SU-DHL-6 (cell line): ENCODE results near the gene VPS13D.

Source experiments
- H2AFZ ChIP-seq: fragments of 200-600 bp; sonication (generic); 2 replicates; pipeline ENCODE4 v1.6.1; 2014; ENCODE audit warnings: low read depth, mild to moderate bottlenecking, moderate library complexity, mixed read lengths, antibody characterized with exemption, low read length; ENCODE audit not compliant: severe bottlenecking
- H3F3A ChIP-seq: fragments of 200-600 bp; shearing (Covaris generic); 2 replicates; pipeline ENCODE4 v1.6.0; 2016; ENCODE audit warnings: antibody characterized with exemption, mild to moderate bottlenecking; ENCODE audit not compliant: insufficient read depth
- H3K27ac ChIP-seq: fragments of 200-600 bp; sonication (generic); 2 replicates; pipeline ENCODE4 v1.5.1; 2016; ENCODE audit warnings: low read depth, mild to moderate bottlenecking, low read length, moderate library complexity, mixed read lengths
- H3K27me3 ChIP-seq: fragments of 200-600 bp; sonication (generic), shearing (Covaris generic); 2 replicates; pipeline ENCODE4 v1.6.0; 2014; ENCODE audit warnings: mild to moderate bottlenecking, low read length
- H3K36me3 ChIP-seq: fragments of 200-600 bp; sonication (generic); 2 replicates; pipeline ENCODE4 v1.6.1; 2014; ENCODE audit warnings: mild to moderate bottlenecking, low read length, mixed read lengths
- H3K4me2 ChIP-seq: fragments of 300-600, 200-600 bp; shearing (Covaris generic), sonication (generic); 2 replicates; pipeline ENCODE4 v1.6.0; 2014; ENCODE audit warnings: low read length, low read depth, mild to moderate bottlenecking; ENCODE audit not compliant: poor library complexity, severe bottlenecking
- H3K4me3 ChIP-seq: fragments of 200-600 bp; sonication (generic); 2 replicates; pipeline ENCODE4 v1.5.1; 2014; ENCODE audit warnings: antibody characterized with exemption, low read length, mild to moderate bottlenecking, mixed read lengths; ENCODE audit not compliant: insufficient read depth, poor library complexity, severe bottlenecking
- H3K79me2 ChIP-seq: fragments of 200-600 bp; sonication (generic); 2 replicates; pipeline ENCODE4 v1.6.1; 2014; ENCODE audit warnings: mild to moderate bottlenecking, low read length, moderate library complexity; ENCODE audit not compliant: insufficient read depth
- H3K9ac ChIP-seq: fragments of 200-600 bp; sonication (generic); 2 replicates; pipeline ENCODE4 v1.7.0; 2014; ENCODE audit warnings: mild to moderate bottlenecking, low read length
- H3K9me2 ChIP-seq: fragments of 200-600 bp; sonication (generic); replicated peaks from 2 replicates; pipeline ENCODE4 v1.6.1; 2014; ENCODE audit warnings: low read length; ENCODE audit not compliant: insufficient read depth
- H3K9me3 ChIP-seq: fragments of 200-600 bp; sonication (generic); 2 replicates; pipeline ENCODE4 v1.6.1; 2014; ENCODE audit warnings: low read length, mixed read lengths; ENCODE audit not compliant: insufficient read depth
- H4K20me1 ChIP-seq: fragments of 200-600 bp; sonication (generic); 2 replicates; pipeline ENCODE4 v1.6.1; 2014; ENCODE audit warnings: low read depth, mild to moderate bottlenecking, antibody characterized with exemption, low read length, moderate library complexity, mixed read lengths
- EZH2phosphoT487 ChIP-seq: fragments of 200-600 bp; sonication (generic), shearing (Covaris generic); conservative IDR thresholded peaks from 2 replicates; pipeline ENCODE4 v1.6.1; 2018; ENCODE audit warnings: mild to moderate bottlenecking, antibody characterized with exemption, low read length, moderate library complexity, mixed read lengths
- TF ChIP-seq, protein P1 (sequence below): fragments of 200-600 bp; sonication (generic); IDR thresholded peaks from one replicate; pipeline ENCODE4 v1.5.1; 2017; ENCODE audit warnings: antibody characterized with exemption, mild to moderate bottlenecking, low read length, moderate library complexity; ENCODE audit not compliant: insufficient read depth, poor library complexity, severe bottlenecking

VPS13D gene

DNA sequence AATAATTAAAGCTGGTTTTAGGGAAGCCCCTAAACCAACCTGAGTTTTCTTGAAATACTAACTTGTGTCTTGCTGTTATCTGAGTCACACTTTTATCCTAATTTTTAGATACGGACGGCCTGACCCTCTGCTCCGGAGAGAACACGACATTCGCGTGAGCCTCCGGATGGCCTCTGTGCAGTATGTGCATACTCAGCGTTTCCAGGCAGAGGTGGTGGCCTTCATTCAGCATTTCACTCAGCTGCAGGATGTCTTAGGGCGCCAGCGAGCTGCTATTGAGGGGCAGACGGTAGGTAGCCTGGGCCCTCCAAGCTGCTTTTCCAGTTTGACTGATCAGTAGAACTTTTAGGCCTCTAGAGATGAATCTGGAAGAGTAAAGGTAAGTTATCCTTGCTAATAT, 63.6 kb downstream of the VPS13D start:
- H3K4me3 ChIP-seq = no peak overlapping the region
- no peak overlapping the region for H2AFZ ChIP-seq
- TF ChIP-seq EZH2phosphoT487 = no peak
- TF ChIP-seq, protein P1, sequence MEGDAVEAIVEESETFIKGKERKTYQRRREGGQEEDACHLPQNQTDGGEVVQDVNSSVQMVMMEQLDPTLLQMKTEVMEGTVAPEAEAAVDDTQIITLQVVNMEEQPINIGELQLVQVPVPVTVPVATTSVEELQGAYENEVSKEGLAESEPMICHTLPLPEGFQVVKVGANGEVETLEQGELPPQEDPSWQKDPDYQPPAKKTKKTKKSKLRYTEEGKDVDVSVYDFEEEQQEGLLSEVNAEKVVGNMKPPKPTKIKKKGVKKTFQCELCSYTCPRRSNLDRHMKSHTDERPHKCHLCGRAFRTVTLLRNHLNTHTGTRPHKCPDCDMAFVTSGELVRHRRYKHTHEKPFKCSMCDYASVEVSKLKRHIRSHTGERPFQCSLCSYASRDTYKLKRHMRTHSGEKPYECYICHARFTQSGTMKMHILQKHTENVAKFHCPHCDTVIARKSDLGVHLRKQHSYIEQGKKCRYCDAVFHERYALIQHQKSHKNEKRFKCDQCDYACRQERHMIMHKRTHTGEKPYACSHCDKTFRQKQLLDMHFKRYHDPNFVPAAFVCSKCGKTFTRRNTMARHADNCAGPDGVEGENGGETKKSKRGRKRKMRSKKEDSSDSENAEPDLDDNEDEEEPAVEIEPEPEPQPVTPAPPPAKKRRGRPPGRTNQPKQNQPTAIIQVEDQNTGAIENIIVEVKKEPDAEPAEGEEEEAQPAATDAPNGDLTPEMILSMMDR = no peak
- H3K4me2 ChIP-seq = no peak overlapping the region
- H3K27me3 ChIP-seq = no peaks in the 10 kb centered on the region
- H3K27ac ChIP-seq = no peak overlapping the region
- no peaks in the 10 kb centered on the region for H3K9me3 ChIP-seq
- no peaks in the 10 kb centered on the region; the same call in 1 of the 2 replicates for H3K36me3 ChIP-seq
- no peaks in the 10 kb centered on the region for H3K9me2 ChIP-seq
- H3K9ac ChIP-seq = no peak overlapping the region
- H3F3A ChIP-seq = peaks cover 5% of the 10 kb centered on the region; the same call in 1 of the 2 replicates
- H3K79me2 ChIP-seq = no peaks in the 10 kb centered on the region
- no peaks in the 10 kb centered on the region for H4K20me1 ChIP-seq

DNA sequence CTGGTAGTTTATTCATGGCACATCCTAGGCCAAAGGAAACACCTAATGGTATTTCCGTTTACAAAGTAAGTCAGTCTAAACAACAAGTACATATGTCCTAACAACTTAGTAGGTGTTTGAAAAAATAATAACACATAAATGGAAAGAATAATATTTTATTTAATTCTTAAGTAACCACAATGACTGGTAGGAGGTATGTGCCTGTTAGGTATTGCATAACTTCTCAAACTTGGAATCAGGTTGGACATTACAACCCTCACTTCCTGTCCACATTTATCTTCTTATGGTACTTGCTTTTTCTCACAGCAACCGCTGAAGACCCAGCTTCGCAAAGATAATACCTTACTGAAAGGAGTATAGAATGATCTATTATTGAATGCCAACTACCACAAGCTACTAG, 64.2 kb downstream of the VPS13D start:
- no peak overlapping the region for H3K4me3 ChIP-seq
- H3K9ac ChIP-seq = no peak overlapping the region
- no peaks in the 10 kb centered on the region; the same call in 1 of the 2 replicates for H3K36me3 ChIP-seq
- H3F3A ChIP-seq = peaks cover 5% of the 10 kb centered on the region; the same call in 1 of the 2 replicates
- TF ChIP-seq, protein P1 = no peak
- no peak overlapping the region for H2AFZ ChIP-seq
- no peaks in the 10 kb centered on the region for H4K20me1 ChIP-seq
- no peaks in the 10 kb centered on the region for H3K27me3 ChIP-seq
- no peak overlapping the region for H3K4me2 ChIP-seq
- H3K27ac ChIP-seq = no peak overlapping the region
- H3K9me2 ChIP-seq = no peaks in the 10 kb centered on the region
- no peaks in the 10 kb centered on the region for H3K9me3 ChIP-seq
- H3K79me2 ChIP-seq = no peaks in the 10 kb centered on the region

DNA sequence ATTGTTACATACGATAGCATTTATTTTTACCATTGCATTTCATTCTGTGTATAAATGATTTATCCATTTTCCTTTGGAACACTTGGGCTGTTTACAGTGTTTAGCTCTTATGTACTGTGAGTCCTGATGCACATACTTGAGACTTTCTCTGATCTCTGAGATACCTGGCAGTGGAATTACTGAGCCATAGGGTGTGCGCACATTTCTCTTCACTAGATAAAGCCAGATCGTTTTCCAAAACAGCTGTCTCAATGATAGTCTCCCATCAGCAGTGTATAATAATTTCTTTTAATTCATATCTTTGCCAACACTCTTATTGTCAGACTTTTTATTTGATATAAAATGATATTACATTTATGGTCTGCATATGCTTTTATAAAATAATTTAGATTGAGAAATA, 66.2 kb downstream of the VPS13D start:
- H2AFZ ChIP-seq = no peak overlapping the region
- H3K79me2 ChIP-seq = no peaks in the 10 kb centered on the region
- H3K9me3 ChIP-seq = no peaks in the 10 kb centered on the region
- H4K20me1 ChIP-seq = no peaks in the 10 kb centered on the region
- H3K4me2 ChIP-seq = no peak overlapping the region
- H3K4me3 ChIP-seq = no peak overlapping the region
- peaks cover 5% of the 10 kb centered on the region; the same call in 1 of the 2 replicates for H3F3A ChIP-seq
- H3K9ac ChIP-seq = no peak overlapping the region
- H3K9me2 ChIP-seq = no peaks in the 10 kb centered on the region
- TF ChIP-seq, protein P1 = no peak
- TF ChIP-seq EZH2phosphoT487 = no peak
- H3K36me3 ChIP-seq = no peaks in the 10 kb centered on the region; the same call in 1 of the 2 replicates
- H3K27me3 ChIP-seq = no peaks in the 10 kb centered on the region
- no peak overlapping the region for H3K27ac ChIP-seq
